Raji (cell line): ENCODE measurements around the gene NTM.

Experiments
- POLR2A ChIP-seq: IDR thresholded peaks from 2 replicates; pipeline ENCODE4 v1.6.1; 2011; ENCODE audit warnings: low read depth, low read length, control low read depth; ENCODE audit not compliant: insufficient read depth

NTM gene

DNA sequence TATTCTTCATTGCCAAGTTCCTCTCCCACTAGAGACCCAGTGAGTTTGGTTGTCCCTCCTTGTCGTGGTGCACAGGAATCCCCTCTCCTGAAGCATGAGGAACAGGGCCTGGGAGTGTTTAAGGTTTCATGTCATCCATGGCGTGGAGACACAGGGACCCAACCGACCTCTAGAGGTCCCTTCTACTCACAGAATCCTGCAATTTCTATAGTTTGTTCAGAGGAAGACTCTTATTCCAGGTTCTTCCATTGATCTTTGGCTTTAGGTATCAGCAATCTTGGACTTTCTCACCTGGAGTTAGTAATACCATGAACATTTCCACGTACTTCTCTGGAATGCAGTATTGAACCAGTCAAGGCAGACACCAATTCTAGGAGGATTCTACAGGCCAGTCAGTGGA, 548.2 kb downstream of the NTM start:
- no peak for TF ChIP-seq POLR2A

DNA sequence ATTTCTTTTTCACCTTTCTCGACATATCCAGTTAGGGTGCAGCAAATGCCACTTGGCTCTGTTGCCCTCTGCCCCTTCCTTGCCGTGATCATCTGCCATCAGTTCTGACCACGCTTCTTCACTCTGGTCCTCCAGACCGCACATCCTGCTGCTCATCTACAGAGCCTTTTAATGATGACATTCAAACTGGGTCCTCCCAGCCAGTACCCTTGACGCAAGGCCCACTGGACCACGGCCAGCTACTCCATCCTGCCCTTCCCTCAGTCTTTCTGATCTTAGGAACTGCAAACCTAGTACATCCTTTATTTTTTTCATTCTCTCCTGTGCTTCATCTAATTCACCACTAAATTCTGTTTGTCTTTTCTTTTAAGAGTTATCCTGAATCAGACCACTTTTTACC, 551.8 kb downstream of the NTM start:
- no peak for TF ChIP-seq POLR2A

DNA sequence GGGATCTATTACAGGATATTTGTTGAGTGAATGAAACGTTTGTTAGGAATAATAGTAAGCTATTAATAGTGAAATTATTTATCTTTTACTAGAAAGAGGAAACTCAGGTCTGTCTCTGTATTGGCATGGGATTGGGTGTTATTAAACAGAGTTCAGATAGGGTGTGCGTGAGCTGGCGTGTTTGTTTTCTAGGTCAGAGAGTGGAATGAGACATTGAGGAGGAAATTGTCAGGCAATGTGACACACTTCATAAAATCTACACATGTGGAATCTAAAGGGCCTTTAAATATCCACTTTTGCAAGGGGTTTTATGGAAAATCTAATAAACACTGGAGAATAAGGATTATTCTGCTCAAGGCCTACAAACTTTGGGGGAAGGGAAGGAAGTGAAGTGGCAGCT, 552.9 kb downstream of the NTM start:
- no peak for TF ChIP-seq POLR2A

DNA sequence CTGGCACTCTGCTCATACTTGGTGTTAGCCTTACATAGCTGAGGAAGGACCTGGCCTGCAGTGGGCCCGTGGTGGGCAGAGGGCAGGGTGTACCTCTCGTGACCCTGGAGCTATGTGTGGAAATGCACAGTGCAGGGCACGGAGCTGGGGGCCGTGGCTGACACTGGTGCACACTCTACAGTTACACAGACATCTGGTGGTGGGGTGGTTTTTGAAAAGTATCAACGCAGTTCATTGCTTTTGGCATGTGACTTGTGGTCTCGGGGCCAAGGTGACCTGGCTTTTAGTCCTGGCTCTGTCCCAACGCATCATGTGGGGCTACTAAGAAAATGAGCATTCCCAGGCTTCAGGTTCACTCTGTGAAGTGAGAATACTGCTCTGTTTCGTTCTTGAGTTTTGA, 553.6 kb downstream of the NTM start:
- no peak for TF ChIP-seq POLR2A

DNA sequence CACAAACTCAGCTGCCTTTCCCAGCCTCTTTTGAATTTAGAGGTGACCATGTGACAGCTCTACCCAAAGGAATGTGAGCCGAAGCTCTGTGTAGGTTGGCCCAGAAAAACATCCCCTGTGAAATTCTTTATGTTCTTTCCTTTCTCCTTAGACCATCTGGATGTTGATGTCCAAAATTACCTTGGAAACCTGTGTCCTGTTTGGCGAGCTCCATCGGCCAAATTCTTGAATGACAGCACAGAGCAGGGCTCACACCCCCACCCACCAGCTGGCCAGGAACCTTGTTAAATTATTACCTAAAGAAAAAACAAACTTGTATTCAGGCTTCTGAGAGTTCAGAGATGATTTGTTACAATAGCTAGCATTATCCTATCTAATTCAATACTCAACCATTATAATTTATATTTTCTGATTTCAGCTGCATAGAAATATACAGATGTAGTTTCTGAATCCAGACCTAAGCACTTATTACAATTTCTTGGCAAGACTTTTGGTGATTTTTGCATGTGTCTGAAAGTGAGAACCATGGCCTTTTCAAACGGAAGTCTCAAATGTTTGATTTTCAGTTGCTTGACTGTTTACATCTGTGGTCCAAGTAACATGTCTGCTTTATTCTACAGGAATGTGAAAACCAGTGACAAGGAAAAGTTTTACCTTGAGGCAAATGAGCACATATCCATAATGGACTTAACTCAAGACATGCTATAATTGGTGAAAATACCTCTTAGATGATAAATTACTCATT, 554.2 kb downstream of the NTM start:
- no peak for TF ChIP-seq POLR2A

DNA sequence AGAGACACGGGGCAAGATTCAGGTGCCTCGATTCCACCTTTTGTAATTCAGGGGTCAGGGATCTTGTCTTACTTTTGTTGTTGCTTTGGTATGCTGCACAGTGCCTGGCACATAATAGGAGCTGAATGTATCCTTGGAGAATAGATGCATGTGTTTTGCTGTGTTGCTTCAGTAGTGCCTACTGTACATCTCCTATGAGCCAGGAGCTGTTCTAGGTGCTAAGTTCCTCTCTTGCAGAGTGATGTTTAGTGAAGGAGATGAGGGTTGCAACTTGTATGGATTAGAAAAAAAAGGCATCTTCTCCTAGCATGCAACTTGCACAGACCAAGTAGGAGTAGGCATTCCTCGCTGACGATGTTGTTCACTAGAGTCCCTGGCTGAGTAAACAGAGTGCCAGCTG, 555.4 kb downstream of the NTM start:
- TF ChIP-seq POLR2A, result no peak

DNA sequence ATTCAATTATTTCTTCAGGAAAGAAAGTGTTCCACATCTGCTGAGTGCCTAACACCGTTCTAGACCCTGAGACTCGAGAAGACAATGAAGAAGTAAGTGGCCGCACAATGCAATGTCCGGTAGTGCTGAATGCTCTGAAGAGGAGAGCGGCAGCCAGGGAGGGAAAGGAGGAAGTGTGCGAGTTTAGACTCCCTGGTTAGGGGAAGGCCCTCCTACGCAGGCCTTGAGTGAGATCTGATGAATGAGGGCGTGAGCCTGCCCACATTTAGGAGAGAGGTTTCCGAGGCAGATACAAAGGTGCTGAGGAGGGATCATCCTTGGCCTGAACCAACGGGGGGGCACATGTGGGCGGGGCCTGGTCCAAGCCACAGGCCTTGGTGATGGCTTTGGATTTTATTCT, 558.6 kb downstream of the NTM start:
- TF ChIP-seq POLR2A, result no peak

DNA sequence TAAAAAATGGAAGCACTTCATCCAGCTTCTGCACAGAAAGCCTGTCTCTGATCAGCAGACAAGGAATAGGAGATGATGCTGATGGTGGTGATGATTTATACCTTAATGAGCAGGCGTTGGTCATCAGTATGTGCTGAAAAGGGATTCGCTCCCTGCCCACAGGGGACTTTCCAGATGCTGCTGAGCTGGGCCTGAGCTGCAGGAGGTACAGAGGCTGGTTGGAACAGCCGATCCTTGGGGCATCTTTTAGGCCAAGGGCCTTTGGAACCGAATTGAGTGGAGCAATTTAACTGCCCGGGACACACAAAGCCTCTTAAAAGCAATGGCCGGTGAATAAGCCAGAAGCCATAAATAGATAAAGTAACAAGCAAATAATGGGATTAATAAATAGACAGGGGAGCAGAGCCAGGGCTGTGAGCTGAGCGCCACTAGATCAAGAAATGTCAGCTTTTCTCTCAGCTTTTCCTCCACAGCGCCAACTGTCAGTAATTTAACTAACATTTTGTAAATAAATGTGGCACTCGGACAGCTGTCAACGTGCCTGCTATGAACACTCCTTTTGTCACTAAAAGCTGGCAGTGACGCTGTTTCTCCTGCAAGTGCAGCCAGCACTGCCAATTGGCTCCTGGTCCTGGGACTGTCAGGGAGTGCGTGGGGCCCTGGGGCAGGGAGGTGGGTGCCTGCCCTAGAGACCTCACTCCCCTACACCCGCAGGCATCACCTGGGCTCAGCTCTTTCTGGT, 562.3 kb downstream of the NTM start:
- no peak for TF ChIP-seq POLR2A

DNA sequence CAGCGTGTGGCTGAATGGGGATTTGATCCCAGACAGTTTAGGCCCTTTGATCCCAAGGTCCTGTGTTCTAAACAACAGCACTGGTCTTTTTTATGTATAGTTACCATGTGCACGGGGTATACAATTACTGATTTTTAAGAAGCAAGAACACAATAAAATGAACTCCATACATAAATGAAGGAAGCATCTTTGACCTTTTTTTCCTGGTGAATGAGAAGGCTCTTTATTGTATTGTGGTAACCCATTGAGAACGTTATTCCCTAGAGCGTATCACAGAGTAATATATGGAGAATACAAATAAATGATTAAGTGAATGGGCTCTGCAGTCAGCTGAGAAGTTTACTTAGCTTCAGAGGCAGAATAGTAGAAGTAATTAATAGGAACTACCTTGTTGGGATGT, 563.6 kb downstream of the NTM start:
- no peak for TF ChIP-seq POLR2A

DNA sequence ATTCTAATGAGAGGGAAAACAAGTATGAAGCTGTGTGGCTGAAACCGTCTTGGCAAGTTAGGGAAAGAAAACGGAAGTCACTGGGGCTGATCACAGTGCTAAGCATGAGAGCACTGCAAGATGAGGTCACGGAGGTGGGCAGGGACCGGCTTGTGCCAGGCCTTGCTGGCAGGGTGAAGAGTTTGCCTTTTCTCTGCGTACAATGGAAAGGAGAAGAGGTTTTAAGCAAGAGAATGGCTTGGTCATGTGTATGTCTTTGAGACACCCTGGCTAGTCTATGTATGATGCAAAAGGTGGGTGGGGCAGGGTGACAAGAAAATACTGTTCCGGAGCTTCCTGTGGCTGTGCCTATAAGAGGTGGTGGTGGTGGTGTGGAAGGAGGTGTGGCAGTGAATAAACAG, 567.9 kb downstream of the NTM start:
- TF ChIP-seq POLR2A, result no peak

DNA sequence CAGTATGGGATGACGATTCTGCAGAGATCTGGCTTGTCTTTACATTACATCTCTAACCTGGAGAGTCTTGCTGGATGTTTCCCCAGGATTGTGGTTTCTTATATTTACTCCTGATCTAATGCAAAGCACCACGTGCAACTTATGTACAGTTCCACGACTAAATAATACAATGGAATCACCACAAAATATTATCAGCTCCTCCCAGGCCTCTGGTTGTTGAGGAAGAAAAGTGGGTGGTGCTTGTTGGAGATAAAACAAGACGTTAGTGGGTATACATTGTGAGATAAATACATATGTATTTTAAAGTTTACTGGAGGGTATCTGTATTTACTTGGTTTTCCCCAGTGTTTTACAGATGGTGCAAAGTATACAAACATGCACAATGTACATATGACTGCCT, 569.7 kb downstream of the NTM start:
- no peak for TF ChIP-seq POLR2A

DNA sequence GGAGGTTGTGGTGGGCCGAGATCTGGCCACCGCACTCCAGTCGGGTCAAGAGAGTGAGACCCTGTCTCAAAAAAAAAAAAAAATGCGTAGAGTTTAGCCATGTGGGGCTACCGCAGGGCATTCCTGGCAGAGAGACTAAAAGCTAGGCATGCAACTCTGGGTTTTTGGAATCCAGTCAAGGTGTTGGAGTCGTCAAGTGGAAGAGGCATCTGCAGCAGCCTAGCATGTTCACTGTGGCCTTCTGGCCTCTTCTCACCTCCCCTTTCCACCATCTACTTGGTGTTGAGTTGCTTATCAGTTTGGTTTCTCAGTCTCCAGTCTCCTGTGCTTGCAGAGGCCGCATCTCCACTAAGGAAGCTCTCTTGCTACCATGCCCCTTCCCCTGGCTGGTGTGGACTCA, 572.5 kb downstream of the NTM start:
- no peak for TF ChIP-seq POLR2A

DNA sequence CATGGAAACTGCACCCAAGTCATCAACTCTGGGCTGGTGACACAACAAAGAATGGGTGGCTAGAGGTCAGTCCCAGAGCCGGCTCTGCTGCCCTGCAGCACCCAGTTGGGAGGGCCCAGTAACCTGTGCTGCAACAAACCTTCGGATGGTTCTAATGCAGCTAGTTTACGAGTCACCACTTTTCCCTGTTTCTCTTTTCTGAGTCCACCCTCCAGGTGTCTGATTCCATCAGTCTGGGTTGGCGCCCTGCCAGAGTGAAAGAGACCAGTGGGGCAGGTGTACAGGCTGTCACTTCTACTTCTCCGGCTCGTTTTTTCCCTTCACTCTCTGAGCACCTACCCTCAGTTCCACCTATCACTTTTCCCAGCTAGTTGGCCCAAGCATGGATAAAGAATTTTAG, 572.9 kb downstream of the NTM start:
- no peak for TF ChIP-seq POLR2A

DNA sequence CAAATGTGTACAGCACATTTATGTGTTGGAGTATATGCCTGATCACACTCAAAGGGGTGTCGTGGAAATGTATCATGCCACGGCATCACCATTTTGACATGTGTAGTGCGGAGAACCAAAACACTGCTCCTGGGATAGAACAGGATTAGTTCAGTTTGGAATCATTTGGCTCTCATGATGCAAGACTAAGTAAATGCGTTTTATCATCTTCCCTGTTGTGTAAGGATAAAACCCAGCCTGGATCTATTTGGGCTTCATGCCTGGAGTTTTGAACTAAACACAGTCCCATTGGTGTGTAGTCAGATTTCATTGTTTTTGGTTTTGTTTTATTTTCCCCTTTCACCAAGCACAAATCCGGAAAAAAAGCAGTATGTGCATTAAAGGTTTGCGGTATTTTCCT, 574.3 kb downstream of the NTM start:
- TF ChIP-seq POLR2A, result no peak

DNA sequence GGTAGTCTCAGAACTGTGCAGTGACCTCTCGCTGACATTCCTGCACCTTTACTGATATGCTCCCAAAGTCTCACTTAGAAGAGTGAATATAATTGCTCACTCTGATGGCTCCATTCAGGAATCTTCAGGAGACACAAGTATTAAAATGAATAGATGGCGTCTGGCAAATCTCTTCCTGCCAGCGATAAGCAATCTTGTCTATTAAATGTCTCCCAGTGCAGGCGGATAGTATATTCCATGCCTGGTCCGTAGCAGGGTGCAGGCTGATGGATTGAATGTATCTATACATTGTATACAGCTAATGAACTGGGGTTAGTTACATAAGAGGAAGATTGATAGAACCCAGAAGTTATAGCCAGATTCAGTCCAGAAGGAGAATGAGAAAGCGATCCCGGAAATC, 575.3 kb downstream of the NTM start:
- no peak for TF ChIP-seq POLR2A

DNA sequence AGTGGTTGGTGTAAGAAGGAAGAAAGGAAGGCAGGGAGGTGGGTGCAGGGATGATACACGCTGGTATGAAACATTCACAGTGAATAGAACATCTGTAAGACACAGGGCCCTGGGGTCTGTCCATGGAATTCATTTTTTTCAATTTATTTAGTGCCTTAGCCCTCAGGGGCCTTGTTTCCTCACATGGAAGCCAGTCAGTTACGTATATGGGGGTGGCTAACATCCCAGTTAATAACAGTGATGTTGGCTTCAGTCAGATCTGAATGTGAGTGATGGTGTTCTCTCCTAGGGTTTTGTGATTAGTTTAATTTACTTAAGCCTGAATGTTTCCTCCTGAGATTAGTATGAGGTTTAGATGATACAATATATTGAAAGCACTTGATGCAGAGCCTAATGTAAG, 577.1 kb downstream of the NTM start:
- TF ChIP-seq POLR2A, result no peak

DNA sequence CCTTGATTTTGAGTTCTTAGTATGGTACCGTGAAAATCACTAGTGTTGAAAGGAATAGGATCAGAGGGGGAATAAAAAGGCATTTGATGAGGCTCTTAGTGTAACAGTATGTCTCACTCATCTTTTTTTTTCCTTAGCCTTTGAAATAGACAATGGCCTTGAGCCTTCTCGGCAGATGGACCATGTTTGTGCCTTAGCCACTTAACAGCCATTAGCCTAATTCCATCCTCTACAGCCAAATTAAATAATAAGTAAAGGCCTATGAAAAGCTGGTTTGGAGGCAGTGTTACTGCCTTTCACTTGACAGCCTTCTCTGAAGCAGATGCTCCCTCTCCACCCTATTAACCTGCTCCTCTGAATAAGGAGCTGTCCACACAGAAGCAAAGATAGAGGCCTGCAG, 580.7 kb downstream of the NTM start:
- TF ChIP-seq POLR2A, result no peak
